MM.1S (cell line): ENCODE data around the gene THAP7.

Source experiments
- DNase-seq: peaks from one replicate; pipeline ENCODE4 v3.0.0-alpha.2; 2015
- H2AFZ ChIP-seq: fragments of 300-600 bp; sonication (generic); 2 replicates; pipeline ENCODE4 v1.6.0; 2016; ENCODE audit warnings: antibody characterized with exemption, low read length
- H3F3A ChIP-seq: fragments of 300-600 bp; sonication (generic); 2 replicates; pipeline ENCODE4 v1.6.1; 2016; ENCODE audit warnings: mild to moderate bottlenecking, antibody characterized with exemption, low read length, moderate library complexity, mixed read lengths; ENCODE audit not compliant: insufficient read depth
- H3K27ac ChIP-seq: fragments of 300-600 bp; sonication (generic); 2 replicates; pipeline ENCODE4 v1.5.1; 2016; ENCODE audit warnings: mild to moderate bottlenecking, low read length
- H3K27me3 ChIP-seq: fragments of 300-600 bp; sonication (generic); replicated peaks from 2 replicates; pipeline ENCODE4 v1.6.0; 2016; ENCODE audit warnings: low read length; ENCODE audit not compliant: insufficient read depth
- H3K36me3 ChIP-seq: fragments of 300-600 bp; sonication (generic); replicated peaks from 2 replicates; pipeline ENCODE4 v1.6.1; 2016; ENCODE audit warnings: mild to moderate bottlenecking, low read length, mixed read lengths; ENCODE audit not compliant: insufficient read depth
- H3K4me1 ChIP-seq: fragments of 300-600 bp; sonication (generic); 2 replicates; pipeline ENCODE4 v1.6.1; 2016; ENCODE audit warnings: low read length, mixed read lengths
- H3K4me2 ChIP-seq: fragments of 300-600 bp; sonication (generic); 2 replicates; pipeline ENCODE4 v1.6.0; 2016; ENCODE audit warnings: low read depth, low read length
- H3K4me3 ChIP-seq: fragments of 300-600 bp; sonication (generic); 2 replicates; pipeline ENCODE4 v1.5.1; 2016; ENCODE audit warnings: low read length, mixed read lengths
- H3K79me2 ChIP-seq: fragments of 300-600 bp; sonication (generic); 2 replicates; pipeline ENCODE4 v1.6.1; 2016; ENCODE audit warnings: mixed run types, low read length, mixed read lengths
- H3K9ac ChIP-seq: fragments of 300-600 bp; sonication (generic); 2 replicates; pipeline ENCODE4 v1.6.1; 2016; ENCODE audit warnings: low read length, mixed read lengths
- H3K9me2 ChIP-seq: fragments of 300-600 bp; sonication (generic); replicated peaks from 2 replicates; pipeline ENCODE4 v1.6.1; 2016; ENCODE audit warnings: mild to moderate bottlenecking, low read length, mixed read lengths; ENCODE audit not compliant: insufficient read depth
- H3K9me3 ChIP-seq: fragments of 300-600 bp; sonication (generic); replicated peaks from 2 replicates; pipeline ENCODE4 v1.6.1; 2016; ENCODE audit warnings: mild to moderate bottlenecking, low read length, mixed read lengths; ENCODE audit not compliant: insufficient read depth
- H4K20me1 ChIP-seq: fragments of 300-600 bp; sonication (generic); 2 replicates; pipeline ENCODE4 v1.6.1; 2016; ENCODE audit warnings: mild to moderate bottlenecking, low read length, moderate library complexity, mixed read lengths; ENCODE audit not compliant: insufficient read depth
- CTCF ChIP-seq: fragments of 300-600 bp; sonication (generic); IDR thresholded peaks from 2 replicates; pipeline ENCODE4 v1.5.1; 2016; ENCODE audit warnings: antibody characterized with exemption, low read length, mixed read lengths
- EZH2 ChIP-seq: fragments of 300-600 bp; sonication (generic); optimal IDR thresholded peaks from 2 replicates; pipeline ENCODE3; 2017; ENCODE audit warnings: low read depth, mild to moderate bottlenecking, antibody characterized with exemption, low read length, mixed read lengths
- EZH2phosphoT487 ChIP-seq: fragments of 300-600 bp; sonication (generic); IDR thresholded peaks from 2 replicates; pipeline ENCODE4 v1.6.1; 2018; ENCODE audit warnings: antibody characterized with exemption, low read length

Gene THAP7

GRCh38 chr22:21022507-21022906, 20.6 kb upstream of the THAP7 start:
- Histone ChIP-seq H3F3A (no peaks in the 10 kb centered on the region), H3K4me3 (no peak overlapping the region), H3K9me3 (no peaks in the 10 kb centered on the region), H2AFZ (no peak overlapping the region), H3K4me1 (no peaks in the 10 kb centered on the region; the same call in 1 of the 2 replicates), H3K36me3 (no peaks in the 10 kb centered on the region), H3K27ac (no peak overlapping the region), H3K79me2 (no peaks in the 10 kb centered on the region), H3K9ac (no peak overlapping the region), H3K9me2 (no peaks in the 10 kb centered on the region), H3K4me2 (no peak overlapping the region), H4K20me1 (no peaks in the 10 kb centered on the region), H3K27me3 (peaks cover 32% of the 10 kb centered on the region)
- TF ChIP-seq EZH2phosphoT487 (no peak), EZH2 (no peak), CTCF (no peak)
- DNase-seq = no peak

- Histone ChIP-seq H3K4me3 (no peak overlapping the region), H3K79me2 (no peaks in the 10 kb centered on the region), H3K4me1 (no peaks in the 10 kb centered on the region; the same call in 1 of the 2 replicates), H4K20me1 (no peaks in the 10 kb centered on the region), H3K9me3 (no peaks in the 10 kb centered on the region), H3K9me2 (no peaks in the 10 kb centered on the region), H3K9ac (no peak overlapping the region), H2AFZ (no peak overlapping the region), H3K27ac (no peak overlapping the region), H3F3A (no peaks in the 10 kb centered on the region), H3K27me3 (peaks cover 41% of the 10 kb centered on the region), H3K36me3 (no peaks in the 10 kb centered on the region), H3K4me2 (no peak overlapping the region)
- DNase-seq = no peak
- no peak for TF ChIP-seq EZH2
- peak; percentile 45 for TF ChIP-seq CTCF
- TF ChIP-seq EZH2phosphoT487 = no peak
Measured at GRCh38 chr22:21020802-21021429, 19.0 kb upstream of the THAP7 start.

- no peak for TF ChIP-seq EZH2phosphoT487
- no peak for TF ChIP-seq EZH2
- TF ChIP-seq CTCF = no peak
Measured at GRCh38 chr22:21018314-21018713, 16.4 kb upstream of the THAP7 start.

More at GRCh38 chr22:21018314-21018713, 16.4 kb upstream of the THAP7 start:
- Histone ChIP-seq H4K20me1 (no peaks in the 10 kb centered on the region), H3K4me1 (no peaks in the 10 kb centered on the region; the same call in 1 of the 2 replicates), H3K4me2 (no peak overlapping the region), H3K79me2 (no peaks in the 10 kb centered on the region), H3K9me3 (no peaks in the 10 kb centered on the region), H3F3A (no peaks in the 10 kb centered on the region), H3K9ac (no peak overlapping the region), H3K27me3 (peaks cover 58% of the 10 kb centered on the region), H3K9me2 (no peaks in the 10 kb centered on the region), H3K36me3 (no peaks in the 10 kb centered on the region), H2AFZ (no peak overlapping the region), H3K27ac (no peak overlapping the region), H3K4me3 (no peak overlapping the region)
- DNase-seq = no peak
